Measurements from ENCODE around the gene ARHGAP15.

- TF ChIP-seq FOXK2 (IDR thresholded peaks at IDR 0.05) (no peak), ARNT (IDR thresholded peaks at IDR 0.05) (no peak), SP1 (IDR thresholded peaks at IDR 0.05) (no peak), SUZ12 (IDR thresholded peaks at IDR 0.05) (no peak)
These were observed 453.0 kb downstream of the ARHGAP15 start for GRCh38 chr2:143582046-143582747.

Data from HEK293T (cell line).